ENCODE measurements around the gene ODF2.

DNA sequence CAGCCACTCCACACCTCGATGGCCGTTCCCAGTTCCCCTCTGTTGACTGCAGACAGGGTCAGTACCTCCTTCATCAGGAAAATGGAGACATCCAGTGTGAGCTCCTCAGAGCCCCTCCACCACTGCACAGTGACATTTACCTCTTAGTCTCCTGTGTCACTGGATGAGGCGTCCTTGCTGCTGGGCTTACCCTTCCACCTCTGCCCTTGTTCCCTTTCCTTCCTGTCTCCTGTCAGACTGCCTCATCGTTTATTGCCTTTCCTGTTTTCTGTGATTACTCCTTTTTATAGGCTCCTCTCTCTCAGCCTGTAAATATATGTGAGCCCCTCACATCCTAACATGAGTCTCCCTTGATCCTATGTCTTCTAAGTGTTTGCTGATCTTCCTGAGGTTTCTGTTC is 73.4 kb downstream of the ODF2 start:
- TF ChIP-seq, protein P1, sequence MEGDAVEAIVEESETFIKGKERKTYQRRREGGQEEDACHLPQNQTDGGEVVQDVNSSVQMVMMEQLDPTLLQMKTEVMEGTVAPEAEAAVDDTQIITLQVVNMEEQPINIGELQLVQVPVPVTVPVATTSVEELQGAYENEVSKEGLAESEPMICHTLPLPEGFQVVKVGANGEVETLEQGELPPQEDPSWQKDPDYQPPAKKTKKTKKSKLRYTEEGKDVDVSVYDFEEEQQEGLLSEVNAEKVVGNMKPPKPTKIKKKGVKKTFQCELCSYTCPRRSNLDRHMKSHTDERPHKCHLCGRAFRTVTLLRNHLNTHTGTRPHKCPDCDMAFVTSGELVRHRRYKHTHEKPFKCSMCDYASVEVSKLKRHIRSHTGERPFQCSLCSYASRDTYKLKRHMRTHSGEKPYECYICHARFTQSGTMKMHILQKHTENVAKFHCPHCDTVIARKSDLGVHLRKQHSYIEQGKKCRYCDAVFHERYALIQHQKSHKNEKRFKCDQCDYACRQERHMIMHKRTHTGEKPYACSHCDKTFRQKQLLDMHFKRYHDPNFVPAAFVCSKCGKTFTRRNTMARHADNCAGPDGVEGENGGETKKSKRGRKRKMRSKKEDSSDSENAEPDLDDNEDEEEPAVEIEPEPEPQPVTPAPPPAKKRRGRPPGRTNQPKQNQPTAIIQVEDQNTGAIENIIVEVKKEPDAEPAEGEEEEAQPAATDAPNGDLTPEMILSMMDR (optimal IDR thresholded peaks at IDR 0.05 in 1 of 3, IDR thresholded peaks at IDR 0.05 in 1 of 3, conservative IDR thresholded peaks at IDR 0.05 in 1 of 3; ENCODE audit: extremely low read depth in 1 of 3, insufficient read depth in 2 of 3, low read length in 3 of 3), result no peak
- TF ChIP-seq EZH2 (IDR thresholded peaks at IDR 0.05; ENCODE audit: low read length), result no peak

All from keratinocyte (primary cell).